Kidney (tissue), 14 donors: ENCODE results near the gene ABLIM1. TPM values are rescaled to one million over a fixed set of nuclear protein-coding genes. Genes with fewer than 3 reads are reported as not detected.
A peak's percentile ranks its signal among the peaks of the same experiment; 100 is the strongest.

ENCODE experiments used
- DNase-seq, 5 donors: peaks; one replicate each; pipeline ENCODE4 v3.0.0-alpha.2; 2013 to 2020
- FAIRE-seq: peaks from 2 replicates; lab custom pipeline; 2012; peaks lifted over from hg19 to GRCh38; lab: Jason Lieb, UNC
- H3K27ac ChIP-seq, 2 donors: one replicate each; pipeline ENCODE4 v1.7.0; 2013; ENCODE audit warnings: low read depth in 2 of 2, low read length in 2 of 2, inconsistent platforms in 1 of 2
- H3K27me3 ChIP-seq: one replicate; pipeline ENCODE4 v1.7.1; 2013; ENCODE audit warnings: low read length, inconsistent platforms; ENCODE audit not compliant: control insufficient read depth, insufficient read depth
- H3K36me3 ChIP-seq, 3 donors: one replicate each; pipeline versions ENCODE4 v1.7.0 to v1.7.1; 2013; ENCODE audit warnings: low read length in 3 of 3, control low read depth in 1 of 3, inconsistent platforms in 1 of 3; ENCODE audit not compliant: insufficient read depth in 3 of 3, control insufficient read depth in 2 of 3
- H3K4me1 ChIP-seq, 3 donors: one replicate each; pipeline versions ENCODE4 v1.7.0 to v1.7.1; 2013; ENCODE audit warnings: low read length in 3 of 3, inconsistent platforms in 1 of 3, low read depth in 1 of 3; ENCODE audit not compliant: control insufficient read depth in 2 of 3, insufficient read depth in 2 of 3
- H3K4me3 ChIP-seq, 3 donors: one replicate each; pipeline versions ENCODE4 v1.7.0 to v1.8.1; 2013; ENCODE audit warnings: low read length in 3 of 3, control low read depth in 1 of 3, inconsistent platforms in 1 of 3
- H3K9ac ChIP-seq, 3 donors: one replicate each; pipeline versions ENCODE4 v1.7.0 to v1.7.1; 2013; ENCODE audit warnings: low read length in 3 of 3, control low read depth in 1 of 3, inconsistent platforms in 1 of 3
- H3K9me3 ChIP-seq, 3 donors: one replicate each; pipeline versions ENCODE4 v1.7.0 to v1.7.1; 2013; ENCODE audit warnings: low read length in 3 of 3, control low read depth in 1 of 3, inconsistent platforms in 1 of 3; ENCODE audit not compliant: control insufficient read depth in 2 of 3, insufficient read depth in 1 of 3
- intact Hi-C: fragments of 100-400 bp; cut with DNase I; formaldehyde crosslinking; loops from one replicate; pipeline ENCODE4 v1.11.1; 2022
- polyA plus RNA-seq: library from polyadenylated mRNA; stranded (reverse); fragments of 350-450 nt; fragmentation: Illumina TruSeq; extraction: RNeasy Lipid Tissue Mini Kit (QIAGEN cat#74804); gene quantifications from one replicate; pipeline ENCODE4 v1.2.3, GENCODE V29; 2014; ENCODE audit warnings: low read depth, low replicate concordance; ENCODE audit not compliant: insufficient read depth
- total RNA-seq: library from RNA; stranded (reverse); fragmentation: NEBNext Ultra II Directional; extraction: Animal tissue kit (Norgen Biotek cat#: 25700); gene quantifications from one replicate; pipeline ENCODE4 v1.2.1, GENCODE V29; 2021
- TF ChIP-seq, protein P1 (sequence below): IDR thresholded peaks from 3 replicates; pipeline ENCODE4 v1.5.1; 2012; ENCODE audit warnings: mild to moderate bottlenecking, moderate library complexity, borderline replicate concordance; ENCODE audit not compliant: insufficient read depth; ENCODE audit errors: extremely low read depth
- donor health status: control.
- donor health status: control.
- donor health status: control.
- donor health status: control.
- donor health status: control.
- donor health status: DM: yes; HTN: yes; CAD: no.
- donor health status: Normal renal cell carcinoma (clear cell type).

The ABLIM1 gene
- total and polyA plus RNA-seq, 2 donors from 2014 or later: 32.3 to 158 TPM

DNA sequence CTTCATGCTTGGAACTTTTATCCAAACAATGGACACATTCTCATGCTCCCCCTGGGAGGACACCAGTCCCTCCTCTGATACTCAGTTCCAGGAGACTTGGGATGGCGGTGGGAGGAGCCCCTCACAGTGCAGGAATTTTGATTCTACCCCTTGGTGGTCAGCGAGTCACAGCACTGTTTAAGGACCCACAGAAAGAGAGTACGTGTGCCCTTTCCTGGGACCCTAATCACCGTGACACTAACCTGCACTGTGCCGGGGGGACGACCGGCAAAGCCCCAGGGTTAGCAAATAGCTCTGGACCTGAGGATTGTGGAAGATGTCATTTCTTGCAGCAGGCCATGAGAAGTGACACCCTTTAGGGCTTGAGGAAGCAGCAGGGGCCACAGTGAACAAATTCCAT lies 264.2 kb downstream of the ABLIM1 start:
- Histone ChIP-seq H3K27ac (peak overlapping the region in 1 of 2 donors; percentile 48), H3K9me3 (no peaks in the 10 kb centered on the region)

DNA sequence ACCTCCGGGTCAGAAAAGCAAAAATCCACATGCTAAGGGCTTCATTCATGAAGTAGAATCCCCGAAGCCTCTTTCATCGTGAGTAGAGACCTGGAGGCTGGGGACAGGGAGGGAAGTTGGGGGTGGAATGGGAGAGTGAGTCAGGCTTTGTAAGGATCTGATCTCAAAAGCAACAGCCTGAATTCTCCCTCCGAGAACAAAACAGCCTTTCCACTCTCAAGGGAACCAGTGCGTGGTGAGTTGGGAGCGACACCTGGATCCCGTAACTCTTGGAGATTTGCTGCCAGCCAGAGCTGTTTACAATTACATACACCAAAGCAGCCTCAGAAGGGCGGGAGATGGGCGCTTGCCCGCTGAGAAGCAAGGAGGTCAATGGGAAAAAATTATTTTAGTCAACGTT lies 264.6 kb downstream of the ABLIM1 start:
- Histone ChIP-seq H3K27me3 (no peaks in the 10 kb centered on the region), H3K4me1 (peaks cover 0 to 30% (median 22%) of the 10 kb centered on the region in 3 donors), H3K27ac (peak overlapping the region in 1 of 2 donors; percentile 51), H3K9ac (peak overlapping the region in 1 of 3 donors; percentile 55), H3K4me3 (no peak overlapping the region), H3K36me3 (no peaks in the 10 kb centered on the region), H3K9me3 (no peaks in the 10 kb centered on the region)
- no peak for FAIRE-seq
- intact Hi-C loops: no loop called here
- TF ChIP-seq, protein P1, sequence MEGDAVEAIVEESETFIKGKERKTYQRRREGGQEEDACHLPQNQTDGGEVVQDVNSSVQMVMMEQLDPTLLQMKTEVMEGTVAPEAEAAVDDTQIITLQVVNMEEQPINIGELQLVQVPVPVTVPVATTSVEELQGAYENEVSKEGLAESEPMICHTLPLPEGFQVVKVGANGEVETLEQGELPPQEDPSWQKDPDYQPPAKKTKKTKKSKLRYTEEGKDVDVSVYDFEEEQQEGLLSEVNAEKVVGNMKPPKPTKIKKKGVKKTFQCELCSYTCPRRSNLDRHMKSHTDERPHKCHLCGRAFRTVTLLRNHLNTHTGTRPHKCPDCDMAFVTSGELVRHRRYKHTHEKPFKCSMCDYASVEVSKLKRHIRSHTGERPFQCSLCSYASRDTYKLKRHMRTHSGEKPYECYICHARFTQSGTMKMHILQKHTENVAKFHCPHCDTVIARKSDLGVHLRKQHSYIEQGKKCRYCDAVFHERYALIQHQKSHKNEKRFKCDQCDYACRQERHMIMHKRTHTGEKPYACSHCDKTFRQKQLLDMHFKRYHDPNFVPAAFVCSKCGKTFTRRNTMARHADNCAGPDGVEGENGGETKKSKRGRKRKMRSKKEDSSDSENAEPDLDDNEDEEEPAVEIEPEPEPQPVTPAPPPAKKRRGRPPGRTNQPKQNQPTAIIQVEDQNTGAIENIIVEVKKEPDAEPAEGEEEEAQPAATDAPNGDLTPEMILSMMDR: no peak
- peak in 3 of 5 donors; percentile 58 to 72 (median 69) for DNase-seq

More for the DNA sequence above, 264.2 kb downstream of the ABLIM1 start:
- intact Hi-C loops: no loop called here
- Histone ChIP-seq H3K4me3 (no peak overlapping the region), H3K4me1 (peaks cover 0 to 27% (median 22%) of the 10 kb centered on the region in 3 donors), H3K27me3 (no peaks in the 10 kb centered on the region), H3K36me3 (no peaks in the 10 kb centered on the region), H3K9ac (no peak overlapping the region)
- DNase-seq (no peak), FAIRE-seq (no peak)
- TF ChIP-seq, protein P1: no peak

DNA sequence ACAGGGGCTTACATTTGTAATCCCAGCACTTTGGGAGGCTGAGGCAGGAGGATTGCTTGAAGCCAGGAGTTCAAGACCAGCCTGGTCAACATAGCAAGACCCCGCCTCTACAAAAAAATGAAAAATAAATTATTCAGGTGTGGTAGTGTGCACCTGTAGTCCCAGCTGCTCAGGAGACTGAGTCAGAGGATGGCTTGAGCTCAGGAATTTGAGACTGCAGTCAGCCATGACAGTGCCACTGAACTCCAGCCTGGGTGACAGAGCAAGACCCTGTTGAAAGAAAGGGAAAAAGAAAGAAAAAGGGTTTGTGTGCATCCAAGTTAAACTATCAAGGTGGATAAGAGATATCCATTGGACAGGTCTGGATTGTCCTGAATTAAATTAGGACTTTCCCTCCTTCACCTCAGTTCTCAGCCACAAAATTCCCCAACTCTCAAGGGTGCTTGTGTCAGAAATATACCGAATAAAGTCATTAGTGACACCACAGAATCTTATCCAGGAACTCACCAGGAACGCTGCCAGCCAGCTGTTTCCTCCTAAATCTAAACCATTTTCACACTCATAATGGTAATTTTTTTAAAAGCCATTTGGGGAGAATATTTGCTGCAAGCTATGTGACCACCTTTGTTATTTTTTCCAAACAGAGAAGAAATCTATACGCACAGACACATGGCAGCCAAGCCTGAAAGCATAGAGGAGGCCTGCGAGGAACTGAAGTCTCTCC lies 265.8 kb downstream of the ABLIM1 start:
- intact Hi-C loops: no loop called here
- FAIRE-seq: no peak

More for the DNA sequence above, 265.8 kb downstream of the ABLIM1 start:
- no peaks in the 10 kb centered on the region for H3K36me3 ChIP-seq
- no peak for DNase-seq
- no peaks in the 10 kb centered on the region for H3K27me3 ChIP-seq
- no peak overlapping the region for H3K4me3 ChIP-seq
- TF ChIP-seq, protein P1: no peak
- H3K4me1 ChIP-seq: peaks cover 0 to 28% (median 20%) of the 10 kb centered on the region in 3 donors
- H3K9me3 ChIP-seq: no peaks in the 10 kb centered on the region
- H3K27ac ChIP-seq: peak overlapping the region in 1 of 2 donors; percentile 14
- H3K9ac ChIP-seq: no peak overlapping the region
